ENCODE measurements around the gene TTC7B. TPM values are rescaled to one million over a fixed set of nuclear protein-coding genes. Genes with fewer than 3 reads are reported as not detected.

TTC7B gene
- total and polyA plus RNA-seq, 9 of the 15 experiments (the other 6 are each of a cell fraction or from before 2014, with no cell fraction given) = 2.2 to 77.2 (median 36.7) TPM

DNA sequence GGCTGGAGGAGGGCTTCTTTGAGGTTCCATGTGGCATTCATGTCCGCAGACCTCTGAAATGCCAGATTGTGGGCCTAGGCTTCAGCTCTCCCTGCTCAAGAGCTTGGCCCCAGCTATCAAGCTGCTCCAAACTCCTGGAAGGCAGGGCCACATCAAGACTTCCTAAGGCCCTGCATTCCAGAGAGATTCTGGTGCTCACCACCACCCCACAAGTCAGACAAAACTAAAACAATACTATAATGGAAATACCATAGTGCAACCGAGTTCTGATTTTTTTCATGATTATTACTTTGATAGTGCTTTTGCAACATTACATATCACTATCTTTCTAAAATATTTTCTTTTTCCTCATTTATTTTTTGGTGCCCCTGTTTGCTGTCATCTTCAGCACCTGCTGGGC lies 333.1 kb downstream of the TTC7B start (continued):
- TF ChIP-seq, protein P1, sequence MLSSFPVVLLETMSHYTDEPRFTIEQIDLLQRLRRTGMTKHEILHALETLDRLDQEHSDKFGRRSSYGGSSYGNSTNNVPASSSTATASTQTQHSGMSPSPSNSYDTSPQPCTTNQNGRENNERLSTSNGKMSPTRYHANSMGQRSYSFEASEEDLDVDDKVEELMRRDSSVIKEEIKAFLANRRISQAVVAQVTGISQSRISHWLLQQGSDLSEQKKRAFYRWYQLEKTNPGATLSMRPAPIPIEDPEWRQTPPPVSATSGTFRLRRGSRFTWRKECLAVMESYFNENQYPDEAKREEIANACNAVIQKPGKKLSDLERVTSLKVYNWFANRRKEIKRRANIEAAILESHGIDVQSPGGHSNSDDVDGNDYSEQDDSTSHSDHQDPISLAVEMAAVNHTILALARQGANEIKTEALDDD (IDR thresholded peaks at IDR 0.05) = no peak
- TF ChIP-seq MTA3 (IDR thresholded peaks at IDR 0.05; ENCODE audit: borderline replicate concordance) (no peak), STAG1 (CRISPR knock-in tag; IDR thresholded peaks at IDR 0.05; ENCODE audit: borderline replicate concordance) (no peak)

DNA sequence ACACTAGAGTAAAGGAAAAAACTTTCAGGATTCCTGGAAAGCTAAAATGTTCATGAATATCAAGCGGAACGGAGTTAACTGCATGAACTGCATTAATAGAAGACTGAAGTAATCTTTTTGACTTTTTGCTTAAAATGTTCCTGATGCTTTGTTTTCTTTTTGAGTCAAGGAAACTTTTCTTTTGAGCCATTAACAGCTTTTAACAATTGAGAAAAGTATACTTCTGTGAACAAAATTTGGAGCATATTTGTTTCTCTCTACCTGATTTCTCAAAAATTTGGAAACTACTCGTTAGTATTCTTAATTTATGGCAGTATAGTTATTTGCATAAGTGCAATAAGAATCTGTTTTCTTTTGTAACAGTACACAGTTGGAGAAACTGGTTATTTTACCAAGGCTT lies 340.9 kb downstream of the TTC7B start:
- ChIA-PET POLR2A (no interaction called here), CTCF (ENCODE audit: low intra/inter-chr PET ratio) (no interaction called here)
- Histone ChIP-seq H3K9me3 (replicated peaks; ENCODE audit: control insufficient read depth, insufficient read depth, low read depth, low read length) (0 out of 2 replicates have a peak, but pooled peaks cover 1% of the 10 kb centered on the region), H3K9ac (ENCODE audit: insufficient read depth in 1 of 2, low read depth in 2 of 2, low read length in 2 of 2) (no peak overlapping the region), H3K27me3 (ENCODE audit: control insufficient read depth in 2 of 2, insufficient read depth in 2 of 2, low read length in 2 of 2) (no peaks in the 10 kb centered on the region), H3K4me2 (ENCODE audit: insufficient read depth, low read length) (no peak overlapping the region), H2AFZ (ENCODE audit: low read depth, low read length) (no peak overlapping the region), H3K4me3 (no peak overlapping the region), H4K20me1 (replicated peaks; ENCODE audit: control insufficient read depth, insufficient read depth, low read length) (no peaks in the 10 kb centered on the region), H3K36me3 (ENCODE audit: control insufficient read depth, insufficient read depth, low read length) (no peaks in the 10 kb centered on the region), H3K4me1 (replicated peaks in 1 of 2; ENCODE audit: control insufficient read depth in 2 of 2, insufficient read depth in 2 of 2, low read length in 2 of 2) (no peaks in the 10 kb centered on the region), H3K27ac (ENCODE audit: extremely low read depth, low read depth, low read length) (no peak overlapping the region), H3K79me2 (ENCODE audit: control insufficient read depth, insufficient read depth, low read length) (no peaks in the 10 kb centered on the region), H3K9me1 (ENCODE audit: control insufficient read depth, insufficient read depth, low read length) (no peaks in the 10 kb centered on the region)
- TF ChIP-seq POLR2H (tag; IDR thresholded peaks at IDR 0.05; ENCODE audit: low read depth) (no peak), NR1H2 (CRISPR knock-in tag; IDR thresholded peaks at IDR 0.05) (no peak), MAZ (CRISPR knock-in tag; conservative IDR thresholded peaks at IDR 0.05 in 1 of 2, IDR thresholded peaks at IDR 0.05 in 1 of 2) (no peak), RBM14 (IDR thresholded peaks at IDR 0.05; ENCODE audit: borderline replicate concordance, insufficient read depth, low read depth, low read length) (no peak), EP300 (IDR thresholded peaks at IDR 0.05; ENCODE audit: low read length) (no peak), MCM7 (IDR thresholded peaks at IDR 0.05) (no peak), ZNF583 (CRISPR knock-in tag; IDR thresholded peaks at IDR 0.05) (no peak), CHD2 (IDR thresholded peaks at IDR 0.05; ENCODE audit: low read depth, low read length) (no peak), GATAD2B (IDR thresholded peaks at IDR 0.05; ENCODE audit: borderline replicate concordance) (no peak), MAFF (IDR thresholded peaks at IDR 0.05; ENCODE audit: low read length) (no peak), NFATC3 (IDR thresholded peaks at IDR 0.05) (no peak), HOXB6 (CRISPR knock-in tag; IDR thresholded peaks at IDR 0.05; ENCODE audit: borderline replicate concordance) (no peak), ARHGAP35 (IDR thresholded peaks at IDR 0.05; ENCODE audit: partially characterized antibody) (no peak), U2AF1 (optimal IDR thresholded peaks at IDR 0.05; ENCODE audit: low read depth, low read length) (no peak), ESRRB (CRISPR knock-in tag; IDR thresholded peaks at IDR 0.05; ENCODE audit: borderline replicate concordance) (no peak)
- TF ChIP-seq, protein P2, sequence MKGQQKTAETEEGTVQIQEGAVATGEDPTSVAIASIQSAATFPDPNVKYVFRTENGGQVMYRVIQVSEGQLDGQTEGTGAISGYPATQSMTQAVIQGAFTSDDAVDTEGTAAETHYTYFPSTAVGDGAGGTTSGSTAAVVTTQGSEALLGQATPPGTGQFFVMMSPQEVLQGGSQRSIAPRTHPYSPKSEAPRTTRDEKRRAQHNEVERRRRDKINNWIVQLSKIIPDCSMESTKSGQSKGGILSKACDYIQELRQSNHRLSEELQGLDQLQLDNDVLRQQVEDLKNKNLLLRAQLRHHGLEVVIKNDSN (CRISPR knock-in tag; IDR thresholded peaks at IDR 0.05) = no peak
- in situ Hi-C loops (cut with MboI) = no loop called here
- intact Hi-C loops (cut with micrococcal nuclease) = no loop called here
- ATAC-seq = no peak
- BruUV-seq (replicated peaks) = no TSS peak
- 0% methylated on average over 3 of the region's 3 CpGs for WGBS (ENCODE audit: insufficient coverage, low coverage, missing lambda C conversion rate)
- DNase-seq (ENCODE audit: extremely low read depth in 1 of 4, low spot score in 3 of 4) = no peak
- no peak for FAIRE-seq

All from K562 (cell line).